ENCODE data around the gene HMGCS2. TPM values are rescaled to one million over a fixed set of nuclear protein-coding genes. Genes with fewer than 3 reads are reported as not detected.

The HMGCS2 gene
- total RNA-seq, 3 donors from 2014 or later: 135 to 592 (median 270) TPM

- H3K36me3 ChIP-seq (ENCODE audit: low read depth): no peaks in the 10 kb centered on the region
- TF ChIP-seq CTCF (IDR thresholded peaks at IDR 0.05): no peak
- no peak overlapping the region for H3K4me3 ChIP-seq
- H3K4me1 ChIP-seq (ENCODE audit: low read depth): no peaks in the 10 kb centered on the region
- no peak for DNase-seq
- no peak for ATAC-seq
- no peaks in the 10 kb centered on the region for H3K9me3 ChIP-seq
- intact Hi-C loops (cut with DNase I, micrococcal nuclease): no loop called here
These were observed 37.8 kb upstream of the HMGCS2 start for GRCh38 chr1:119806489-119806888.

GRCh38 chr1:119805746-119806145, 37.0 kb upstream of the HMGCS2 start:
- TF ChIP-seq CTCF (IDR thresholded peaks at IDR 0.05): no peak
- no peak for ATAC-seq
- Histone ChIP-seq H3K4me1 (ENCODE audit: low read depth) (no peaks in the 10 kb centered on the region), H3K36me3 (ENCODE audit: low read depth) (no peaks in the 10 kb centered on the region), H3K9me3 (no peaks in the 10 kb centered on the region), H3K4me3 (no peak overlapping the region)
- no peak for DNase-seq
- intact Hi-C loops (cut with DNase I, micrococcal nuclease): no loop called here

GRCh38 chr1:119805247-119805646, 36.5 kb upstream of the HMGCS2 start:
- no peak for TF ChIP-seq CTCF (IDR thresholded peaks at IDR 0.05)
- Histone ChIP-seq H3K36me3 (ENCODE audit: low read depth) (no peaks in the 10 kb centered on the region), H3K9me3 (no peaks in the 10 kb centered on the region), H3K4me3 (no peak overlapping the region), H3K4me1 (ENCODE audit: low read depth) (no peaks in the 10 kb centered on the region)
- DNase-seq (no peak), ATAC-seq (no peak)
- intact Hi-C loops (cut with DNase I, micrococcal nuclease): no loop called here

GRCh38 chr1:119799599-119800177, 31.0 kb upstream of the HMGCS2 start:
- H3K36me3 ChIP-seq (ENCODE audit: low read depth): no peaks in the 10 kb centered on the region
- DNase-seq: no peak
- no peak for ATAC-seq

GRCh38 chr1:119799003-119799402, 30.3 kb upstream of the HMGCS2 start:
- Histone ChIP-seq H3K36me3 (ENCODE audit: low read depth) (no peaks in the 10 kb centered on the region), H3K4me3 (no peak overlapping the region), H3K4me1 (ENCODE audit: low read depth) (no peaks in the 10 kb centered on the region), H3K9me3 (no peaks in the 10 kb centered on the region)
- intact Hi-C loops (cut with DNase I, micrococcal nuclease): no loop called here
- no peak for TF ChIP-seq CTCF (IDR thresholded peaks at IDR 0.05)
- no peak for DNase-seq
- no peak for ATAC-seq

More at GRCh38 chr1:119799599-119800177, 31.0 kb upstream of the HMGCS2 start:
- TF ChIP-seq CTCF (IDR thresholded peaks at IDR 0.05): no peak
- intact Hi-C loops (cut with DNase I, micrococcal nuclease): no loop called here
- Histone ChIP-seq H3K4me3 (no peak overlapping the region), H3K9me3 (no peaks in the 10 kb centered on the region), H3K4me1 (ENCODE audit: low read depth) (no peaks in the 10 kb centered on the region)

- no peaks in the 10 kb centered on the region for H3K9me3 ChIP-seq
- ATAC-seq: no peak
- H3K4me3 ChIP-seq: no peak overlapping the region
- H3K4me1 ChIP-seq (ENCODE audit: low read depth): no peaks in the 10 kb centered on the region
- intact Hi-C loops (cut with DNase I, micrococcal nuclease): no loop called here
- DNase-seq: no peak
- no peak for TF ChIP-seq CTCF (IDR thresholded peaks at IDR 0.05)
- no peaks in the 10 kb centered on the region for H3K36me3 ChIP-seq (ENCODE audit: low read depth)
These were observed 28.9 kb upstream of the HMGCS2 start for GRCh38 chr1:119797606-119798005.

Measured in mucosa of descending colon (tissue), 3 donors.